H1 (cell line): ENCODE data around the gene ACACA. TPM values are rescaled to one million over a fixed set of nuclear protein-coding genes. Genes with fewer than 3 reads are reported as not detected.
A peak's percentile ranks its signal among the peaks of the same experiment; 100 is the strongest.

Experiments used
- CTCF ChIA-PET: fragments of 300-600 bp; sonication (Branson Sonifier 250); formaldehyde crosslinking; loops from one replicate; lab custom pipeline; 2021; ENCODE audit not compliant: partially characterized antibody; lab: Charles Lee
- POLR2A ChIA-PET: fragments of 300-600 bp; sonication (Branson Sonifier 250); formaldehyde crosslinking; loops from one replicate; lab custom pipeline; 2021; ENCODE audit warnings: inconsistent platforms; ENCODE audit not compliant: partially characterized antibody; lab: Charles Lee
- DNase-seq, 2 experiments: peaks; one replicate each; pipeline versions ENCODE4 v3.0.0 to v3.0.0-alpha.2; 2010 to 2022; ENCODE audit warnings: low spot score in 2 of 2, low read depth in 1 of 2, mixed read lengths in 1 of 2
- FAIRE-seq: peaks from 2 replicates; lab custom pipeline; 2011; peaks lifted over from hg19 to GRCh38; lab: Jason Lieb, UNC
- H2AFZ ChIP-seq: 2 replicates; pipeline ENCODE4 v1.8.1; 2012; ENCODE audit warnings: low read length, inconsistent platforms
- H2AK5ac ChIP-seq: 2 replicates; pipeline ENCODE4 v1.6.1; 2013; ENCODE audit warnings: low read depth, low read length
- H2BK120ac ChIP-seq: replicated peaks from 2 replicates; pipeline ENCODE3; 2013; ENCODE audit warnings: low read depth, low read length, inconsistent platforms
- H2BK12ac ChIP-seq: 2 replicates; pipeline ENCODE4 v1.6.1; 2013; ENCODE audit warnings: low read depth, low read length
- H2BK15ac ChIP-seq: 2 replicates; pipeline ENCODE4 v1.6.1; 2013; ENCODE audit warnings: low read length
- H2BK20ac ChIP-seq: 2 replicates; pipeline ENCODE4 v1.6.1; 2013; ENCODE audit warnings: low read length
- H2BK5ac ChIP-seq: 2 replicates; pipeline ENCODE4 v1.6.1; 2013; ENCODE audit warnings: low read depth, low read length
- H3K14ac ChIP-seq: 2 replicates; pipeline ENCODE4 v1.6.1; 2013; ENCODE audit warnings: inconsistent platforms; ENCODE audit not compliant: insufficient read length
- H3K18ac ChIP-seq: 2 replicates; pipeline ENCODE4 v1.6.1; 2013; ENCODE audit warnings: low read length; ENCODE audit errors: extremely low read depth
- H3K23ac ChIP-seq: 2 replicates; pipeline ENCODE4 v1.6.1; 2013; ENCODE audit warnings: inconsistent platforms; ENCODE audit not compliant: insufficient read length
- H3K23me2 ChIP-seq: 2 replicates; pipeline ENCODE4 v1.6.1; 2013; ENCODE audit warnings: low read depth, low read length
- H3K27ac ChIP-seq: 2 replicates; pipeline ENCODE4 v1.6.1; 2011; ENCODE audit warnings: low read depth, low read length, inconsistent platforms
- H3K27me3 ChIP-seq, 4 experiments: replicated peaks in 1 of 4; 1 replicate in 1 of 4; 2 replicates in 3 of 4; pipeline versions ENCODE4 v1.6.1 to v1.8.1; 2011 to 2013; ENCODE audit warnings: low read length in 3 of 4, mild to moderate bottlenecking in 3 of 4, inconsistent platforms in 2 of 4, mixed read lengths in 2 of 4, moderate library complexity in 1 of 4; ENCODE audit not compliant: control insufficient read depth in 3 of 4, insufficient read depth in 3 of 4; ENCODE audit errors: extremely low read depth in 1 of 4
- H3K36me3 ChIP-seq, 4 experiments: 2 replicates each; pipeline versions ENCODE4 v1.6.1 to v1.8.1; 2011 to 2013; ENCODE audit warnings: mild to moderate bottlenecking in 4 of 4, low read length in 3 of 4, moderate library complexity in 2 of 4, control low read depth in 1 of 4, inconsistent platforms in 1 of 4; ENCODE audit not compliant: insufficient read depth in 4 of 4, control insufficient read depth in 2 of 4
- H3K4ac ChIP-seq: replicated peaks from 2 replicates; pipeline ENCODE3; 2013; ENCODE audit warnings: low read length, low read depth, mixed read lengths, inconsistent platforms; ENCODE audit not compliant: insufficient read length
- H3K4me1 ChIP-seq, 4 experiments: replicated peaks in 1 of 4; 1 replicate in 1 of 4; 2 replicates in 3 of 4; pipeline versions ENCODE4 v1.6.1 to v1.8.1; 2011 to 2013; ENCODE audit warnings: low read length in 3 of 4, inconsistent platforms in 2 of 4, mixed read lengths in 1 of 4; ENCODE audit not compliant: insufficient read depth in 4 of 4, control insufficient read depth in 3 of 4
- H3K4me2 ChIP-seq, 2 experiments: 2 replicates each; pipeline versions ENCODE4 v1.6.1 to v1.8.1; 2011 to 2013; ENCODE audit warnings: low read depth in 2 of 2, low read length in 2 of 2, control low read depth in 1 of 2, inconsistent platforms in 1 of 2, mild to moderate bottlenecking in 1 of 2; ENCODE audit not compliant: insufficient read depth in 1 of 2
- H3K4me3 ChIP-seq, 4 experiments: fragments of 200-600, 300-600 bp in 1 of 4; sonication (generic), shearing (Covaris generic), sonication (Bioruptor Twin) in 1 of 4; 2 replicates each; pipeline versions ENCODE4 v1.5.1 to v1.8.1; 2011 to 2016; ENCODE audit warnings: low read length in 4 of 4, low read depth in 3 of 4, control low read depth in 2 of 4, inconsistent platforms in 2 of 4, mild to moderate bottlenecking in 2 of 4, mixed read lengths in 1 of 4, moderate library complexity in 1 of 4; ENCODE audit not compliant: insufficient read depth in 2 of 4; ENCODE audit errors: extremely low read depth in 1 of 4
- H3K56ac ChIP-seq: replicated peaks from 2 replicates; pipeline ENCODE3; 2013; ENCODE audit warnings: low read depth, mild to moderate bottlenecking, mixed read lengths, low read length, inconsistent platforms; ENCODE audit not compliant: insufficient read length
- H3K79me1 ChIP-seq: 2 replicates; pipeline ENCODE4 v1.6.1; 2013; ENCODE audit warnings: low read depth, low read length, control low read depth
- H3K79me2 ChIP-seq, 2 experiments: 2 replicates each; pipeline versions ENCODE4 v1.6.1 to v1.8.1; 2012 to 2013; ENCODE audit warnings: low read length in 2 of 2, mild to moderate bottlenecking in 2 of 2, inconsistent platforms in 1 of 2; ENCODE audit not compliant: insufficient read depth in 2 of 2, control insufficient read depth in 1 of 2
- H3K9ac ChIP-seq, 4 experiments: replicated peaks in 1 of 4; 1 replicate in 1 of 4; 2 replicates in 3 of 4; pipeline versions ENCODE4 v1.6.1 to v1.8.1; 2011 to 2013; ENCODE audit warnings: low read depth in 3 of 4, low read length in 3 of 4, control low read depth in 2 of 4, mild to moderate bottlenecking in 2 of 4, moderate library complexity in 2 of 4, inconsistent platforms in 1 of 4; ENCODE audit errors: extremely low read depth in 1 of 4
- H3K9me3 ChIP-seq, 2 experiments: 2 replicates each; pipeline versions ENCODE4 v1.6.1 to v1.8.1; 2012 to 2013; ENCODE audit warnings: mild to moderate bottlenecking in 2 of 2, moderate library complexity in 2 of 2, control low read depth in 1 of 2, inconsistent platforms in 1 of 2, low read depth in 1 of 2, low read length in 1 of 2, mixed read lengths in 1 of 2; ENCODE audit not compliant: insufficient read depth in 2 of 2
- H4K20me1 ChIP-seq, 2 experiments: replicated peaks in 1 of 2; 2 replicates each; pipeline versions ENCODE3 to v1.8.1; 2011 to 2013; ENCODE audit warnings: inconsistent platforms in 2 of 2, low read length in 2 of 2, mild to moderate bottlenecking in 1 of 2; ENCODE audit not compliant: insufficient read depth in 2 of 2, control insufficient read depth in 1 of 2
- H4K5ac ChIP-seq: 2 replicates; pipeline ENCODE4 v1.6.1; 2013; ENCODE audit warnings: low read length, low read depth, mixed read lengths, inconsistent platforms; ENCODE audit not compliant: insufficient read length
- H4K8ac ChIP-seq: 2 replicates; pipeline ENCODE4 v1.8.0; 2013; ENCODE audit warnings: mild to moderate bottlenecking, moderate library complexity, low read length, inconsistent platforms; ENCODE audit not compliant: insufficient read depth; ENCODE audit errors: extremely low read depth
- H4K91ac ChIP-seq: replicated peaks from 2 replicates; pipeline ENCODE3; 2013; ENCODE audit warnings: low read length, mixed read lengths, inconsistent platforms; ENCODE audit not compliant: insufficient read length
- ATF2 ChIP-seq: IDR thresholded peaks from 2 replicates; pipeline ENCODE4 v1.6.1; 2012; ENCODE audit warnings: low read length, inconsistent platforms
- BRCA1 ChIP-seq: IDR thresholded peaks from 2 replicates; pipeline ENCODE4 v1.6.1; 2012; ENCODE audit warnings: low read depth, low read length, improper control_type of control experiment
- CBX5 ChIP-seq: fragments of 300-800, 300-1000 bp; sonication (generic); IDR thresholded peaks from 2 replicates; pipeline ENCODE4 v1.7.1; 2016; ENCODE audit warnings: antibody characterized with exemption, low read length, low read depth
- CREB1 ChIP-seq: IDR thresholded peaks from 2 replicates; pipeline ENCODE4 v1.6.1; 2012; ENCODE audit warnings: inconsistent platforms
- POU5F1 ChIP-seq: IDR thresholded peaks from 2 replicates; pipeline ENCODE4 v1.6.1; 2011; ENCODE audit warnings: low read depth, mild to moderate bottlenecking, low read length, moderate library complexity
- RAD21 ChIP-seq, 2 experiments: IDR thresholded peaks in 1 of 2; conservative IDR thresholded peaks in 1 of 2; 2 replicates each; pipeline ENCODE4 v1.6.1; 2011; ENCODE audit warnings: low read depth in 2 of 2, low read length in 2 of 2, improper control_type of control experiment in 1 of 2, inconsistent platforms in 1 of 2, mild to moderate bottlenecking in 1 of 2, moderate library complexity in 1 of 2
- RNF2 ChIP-seq: fragments of 200-900, 300-1000 bp; sonication (generic); IDR thresholded peaks from 2 replicates; pipeline ENCODE4 v1.7.1; 2016; ENCODE audit warnings: borderline replicate concordance, low read depth, mild to moderate bottlenecking, antibody characterized with exemption, low read length; ENCODE audit not compliant: poor library complexity, severe bottlenecking; ENCODE audit errors: missing control alignments
- RXRA ChIP-seq: IDR thresholded peaks from 2 replicates; pipeline ENCODE4 v1.6.1; 2011; ENCODE audit warnings: low read depth, mild to moderate bottlenecking, low read length, moderate library complexity; ENCODE audit not compliant: insufficient read depth
- YY1 ChIP-seq: IDR thresholded peaks from 2 replicates; pipeline ENCODE4 v1.6.1; 2011; ENCODE audit warnings: low read depth, mild to moderate bottlenecking, low read length
- WGBS, 2 experiments: shearing (Covaris generic) in 1 of 2; methylation state at CpG; one replicate each; pipeline versions ENCODE4 v1.1.6 to v1.1.7; 2013 to 2015; ENCODE audit warnings: low lambda C conversion rate in 2 of 2, mixed read lengths in 2 of 2, inconsistent platforms in 1 of 2, low coverage in 1 of 2, missing lambda C conversion rate in 1 of 2; ENCODE audit not compliant: insufficient replicate concordance in 2 of 2, insufficient coverage in 1 of 2, insufficient read length in 1 of 2; ENCODE audit errors: extremely low coverage in 1 of 2, missing lambda C conversion rate in 1 of 2; 5-methylcytosine and 5-hydroxymethylcytosine counted together
- polyA plus RNA-seq, 7 experiments: library from polyadenylated mRNA; depleted of rRNA in 3 of 7; stranded (reverse) in 5 of 7; unstranded in 2 of 7; fragments of >200 nt in 5 of 7; fragments of 200-250 nt in 2 of 7; gene quantifications; 1 replicate in 5 of 7; 2 replicates in 1 of 7; 4 replicates in 1 of 7; pipeline versions ENCODE4 v1.2.1 to v1.2.3, GENCODE V29; 2011 to 2013; ENCODE audit warnings: missing spikeins in 2 of 7, mixed read lengths in 2 of 7
- total RNA-seq: library from RNA; stranded (reverse); fragmentation: NEBNext Ultra II Directional; extraction: Animal tissue kit (Norgen Biotek cat#: 25700); gene quantifications from 2 replicates; pipeline ENCODE4 v1.2.1, GENCODE V29; 2021

The ACACA gene
- total and polyA plus RNA-seq, 2 of the 8 experiments (the other 6 are each of a cell fraction or from before 2014, with no cell fraction given) = 74.0 to 160 TPM

DNA sequence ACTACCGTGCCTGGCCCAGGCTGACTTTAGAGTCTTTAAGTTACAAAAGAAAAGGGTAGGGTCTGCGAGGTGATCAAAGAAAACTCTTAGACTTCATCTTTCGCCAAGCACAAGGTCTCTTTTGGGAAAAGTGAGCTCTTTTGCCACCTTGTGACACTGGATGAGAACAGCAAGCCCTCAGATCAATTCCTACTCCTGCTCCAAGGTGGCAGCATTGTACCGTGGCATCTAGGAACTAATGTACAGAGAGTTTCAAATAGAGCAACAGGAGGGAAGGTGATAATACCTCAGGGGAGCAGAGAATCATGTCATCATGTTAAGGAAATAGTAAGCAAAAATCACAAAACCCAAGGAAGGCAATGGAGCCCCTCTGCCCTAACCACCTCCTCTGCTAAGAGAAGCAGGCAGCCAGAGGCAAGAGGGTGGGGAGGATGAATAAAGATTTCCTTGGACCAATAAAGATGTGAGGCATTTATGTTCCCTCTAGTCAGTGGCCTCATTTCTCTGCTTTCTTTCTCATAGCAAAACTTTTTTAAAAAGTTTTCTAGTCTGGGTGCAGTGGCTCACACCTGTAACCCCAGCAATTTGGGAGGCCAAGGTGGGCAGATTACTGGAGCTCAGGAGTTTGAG is 33.0 kb downstream of the ACACA start:
- no peak overlapping the region for H2AK5ac ChIP-seq
- 0 out of 2 replicates have a peak overlapping the region, but pooled peaks have one; percentile 22 for H2BK12ac ChIP-seq
- H4K8ac ChIP-seq = no peak overlapping the region
- H3K27me3 ChIP-seq = no peaks in the 10 kb centered on the region
- H3K56ac ChIP-seq = no peak overlapping the region
- no peaks in the 10 kb centered on the region for H3K36me3 ChIP-seq
- POLR2A ChIA-PET = interaction anchor here (0.8 to 2.6 kb wide), 5 partner anchors 10 to 236 kb away, joined by 3 to 15 read pairs (median 3); partner anchors contain the start of gene SYNRG
- H3K79me2 ChIP-seq = no peaks in the 10 kb centered on the region
- no peak overlapping the region; the same call in 1 of the 2 replicates for H2BK15ac ChIP-seq
- 21% methylated on average over 4 of the region's 4 CpGs; no CpG with 5 or more reads in 1 of the 2 experiments for WGBS, 2 experiments
- no peak overlapping the region for H3K27ac ChIP-seq
- H4K20me1 ChIP-seq = no peaks in the 10 kb centered on the region
- CTCF ChIA-PET = interaction anchor here (0.5 to 6.6 kb wide), 61 partner anchors 9 to 398 kb away, joined by 3 to 126 read pairs (median 4); no protein-coding TSS in a partner anchor
- no peak overlapping the region for H3K4me3 ChIP-seq
- DNase-seq (peak; percentile 66 to 67), FAIRE-seq (no peak)
- no peaks in the 10 kb centered on the region for H3K23me2 ChIP-seq
- no peak overlapping the region for H3K18ac ChIP-seq
- H4K5ac ChIP-seq = no peak overlapping the region
- no peaks in the 10 kb centered on the region for H3K9me3 ChIP-seq
- no peaks in the 10 kb centered on the region for H3K79me1 ChIP-seq
- H2BK120ac ChIP-seq = no peak overlapping the region
- H3K4me1 ChIP-seq = no peaks in the 10 kb centered on the region; a peak in 1 of 7 replicates
- H3K4ac ChIP-seq = no peak overlapping the region
- no peak overlapping the region for H2BK5ac ChIP-seq
- no peak overlapping the region for H3K14ac ChIP-seq
- no peak overlapping the region for H2BK20ac ChIP-seq
- H4K91ac ChIP-seq = no peak overlapping the region
- no peak overlapping the region for H3K9ac ChIP-seq
- no peak overlapping the region for H3K23ac ChIP-seq
- no peak overlapping the region for H3K4me2 ChIP-seq
- 0 out of 2 replicates have a peak overlapping the region, but pooled peaks have one; percentile 21 for H2AFZ ChIP-seq
- TF ChIP-seq RAD21 (IDR thresholded peaks at IDR 0.05 in 1 of 2, conservative IDR thresholded peaks at IDR 0.05 in 1 of 2; ENCODE audit: low read depth in 2 of 2, low read length in 2 of 2) = peak; percentile 99
- no peak for TF ChIP-seq ATF2
- no peak for TF ChIP-seq BRCA1
- TF ChIP-seq CBX5 = no peak
- TF ChIP-seq POU5F1 = no peak
- TF ChIP-seq RNF2 = no peak
- TF ChIP-seq CREB1 = 0 out of 2 replicates have a peak, but pooled peaks have one; percentile 8
- 0 out of 2 replicates have a peak, but pooled peaks have one; percentile 43 for TF ChIP-seq YY1
- no peak for TF ChIP-seq RXRA
